WTC11 (cell line): ENCODE measurements around the gene ITPRID2. TPM values are rescaled to one million over a fixed set of nuclear protein-coding genes. Genes with fewer than 3 reads are reported as not detected.

Experiments used
- ATAC-seq: fragments of 200-7000 bp; cut with Tn5 transposase; 2 replicates; pipeline ENCODE4 v1.10.0; 2021; ENCODE audit warnings: mild to moderate bottlenecking, moderate library complexity
- CTCF ChIA-PET: fragments of 300-600 bp; sonication (Branson Sonifier 250); formaldehyde crosslinking; loops from one replicate; lab custom pipeline; 2021; ENCODE audit warnings: antibody characterized with exemption; lab: Charles Lee
- POLR2A ChIA-PET: fragments of 350-600 bp; sonication (Branson Sonifier 250); formaldehyde crosslinking; loops from one replicate; lab custom pipeline; 2021; ENCODE audit warnings: antibody characterized with exemption; lab: Charles Lee
- DNase-seq: peaks from one replicate; pipeline ENCODE4 v3.0.0; 2021; ENCODE audit warnings: low spot score
- H3K27ac Mint-ChIP-seq: 2 replicates; pipeline ENCODE4 v1.8.0; 2021; ENCODE audit warnings: mixed read lengths
- H3K27me3 Mint-ChIP-seq: 2 replicates; pipeline ENCODE4 v1.8.0; 2021; ENCODE audit warnings: low read depth, mild to moderate bottlenecking, moderate library complexity, mixed read lengths
- H3K36me3 Mint-ChIP-seq: 2 replicates; pipeline ENCODE4 v1.8.0; 2021; ENCODE audit warnings: mixed read lengths
- H3K4me1 Mint-ChIP-seq: 2 replicates; pipeline ENCODE4 v1.8.0; 2022; ENCODE audit warnings: mixed read lengths
- H3K4me3 Mint-ChIP-seq: 2 replicates; pipeline ENCODE4 v1.8.0; 2021; ENCODE audit warnings: mild to moderate bottlenecking, moderate library complexity, mixed read lengths
- H3K9me3 Mint-ChIP-seq: 2 replicates; pipeline ENCODE4 v1.8.0; 2021; ENCODE audit warnings: mixed read lengths
- ARID4B ChIP-seq: sonication (generic); formaldehyde crosslinking; IDR thresholded peaks from 2 replicates; pipeline ENCODE4 v1.8.0; 2023; ENCODE audit warnings: missing genetic modification reagents, mild to moderate bottlenecking, borderline replicate concordance
- E2F1 ChIP-seq: sonication (generic); formaldehyde crosslinking; IDR thresholded peaks from 2 replicates; pipeline ENCODE4 v1.8.0; 2022; ENCODE audit warnings: mild to moderate bottlenecking, missing genetic modification reagents
- PRDM15 ChIP-seq: sonication (generic); formaldehyde crosslinking; IDR thresholded peaks from 2 replicates; pipeline ENCODE4 v1.8.0; 2022; ENCODE audit warnings: missing genetic modification reagents
- SMAD4 ChIP-seq: sonication (generic); formaldehyde crosslinking; IDR thresholded peaks from 2 replicates; pipeline ENCODE4 v1.8.0; 2022; ENCODE audit warnings: mild to moderate bottlenecking, missing genetic modification reagents
- TCF7 ChIP-seq: sonication (generic); formaldehyde crosslinking; IDR thresholded peaks from 2 replicates; pipeline ENCODE4 v1.8.0; 2022; ENCODE audit warnings: mild to moderate bottlenecking, low read depth, missing genetic modification reagents, moderate library complexity
- TP53 ChIP-seq: sonication (generic); formaldehyde crosslinking; IDR thresholded peaks from 2 replicates; pipeline ENCODE4 v1.8.1; 2023; ENCODE audit warnings: mild to moderate bottlenecking, missing genetic modification reagents
- USF1 ChIP-seq: sonication (generic); formaldehyde crosslinking; IDR thresholded peaks from 2 replicates; pipeline ENCODE4 v1.8.0; 2022; ENCODE audit warnings: mild to moderate bottlenecking, missing genetic modification reagents
- ZBTB21 ChIP-seq: sonication (generic); formaldehyde crosslinking; IDR thresholded peaks from 2 replicates; pipeline ENCODE4 v1.8.1; 2023; ENCODE audit warnings: mild to moderate bottlenecking, missing genetic modification reagents, borderline replicate concordance
- ZBTB43 ChIP-seq: sonication (generic); formaldehyde crosslinking; IDR thresholded peaks from 2 replicates; pipeline ENCODE4 v1.8.1; 2023; ENCODE audit warnings: mild to moderate bottlenecking, missing genetic modification reagents
- ZNF416 ChIP-seq: fragments of 250-450 bp; sonication (Bioruptor Pico); IDR thresholded peaks from 2 replicates; pipeline ENCODE4 v1.9.0; 2021; ENCODE audit warnings: mild to moderate bottlenecking, inconsistent platforms
- ZNF671 ChIP-seq: fragments of 250-450 bp; sonication (Bioruptor Pico); IDR thresholded peaks from 2 replicates; pipeline ENCODE4 v1.8.0; 2021; ENCODE audit warnings: mild to moderate bottlenecking
- total RNA-seq: library from RNA; stranded (reverse); gene quantifications from 3 replicates; pipeline ENCODE4 v1.2.3, GENCODE V29; 2021
- TF ChIP-seq, protein P1 (sequence below): fragments of 250-450 bp; sonication (Bioruptor Pico); conservative IDR thresholded peaks from 2 replicates; pipeline ENCODE4 v1.9.0; 2021; ENCODE audit warnings: mild to moderate bottlenecking
- TF ChIP-seq, protein P2 (sequence below): fragments of 200-600 bp; IDR thresholded peaks from 2 replicates; pipeline ENCODE4 v1.8.0; 2022; ENCODE audit warnings: antibody characterized with exemption

Gene ITPRID2
- total RNA-seq, 1 experiment from 2014 or later: 19.4 TPM

- Mint-ChIP-seq H3K36me3 (peaks cover 25% of the 10 kb centered on the region), H3K27me3 (no peaks in the 10 kb centered on the region), H3K4me1 (no peaks in the 10 kb centered on the region), H3K9me3 (no peaks in the 10 kb centered on the region), H3K4me3 (no peak overlapping the region), H3K27ac (peak overlapping the region; percentile 24; the same call in 1 of the 2 replicates)
- POLR2A ChIA-PET: no interaction called here
- TF ChIP-seq, protein P1, sequence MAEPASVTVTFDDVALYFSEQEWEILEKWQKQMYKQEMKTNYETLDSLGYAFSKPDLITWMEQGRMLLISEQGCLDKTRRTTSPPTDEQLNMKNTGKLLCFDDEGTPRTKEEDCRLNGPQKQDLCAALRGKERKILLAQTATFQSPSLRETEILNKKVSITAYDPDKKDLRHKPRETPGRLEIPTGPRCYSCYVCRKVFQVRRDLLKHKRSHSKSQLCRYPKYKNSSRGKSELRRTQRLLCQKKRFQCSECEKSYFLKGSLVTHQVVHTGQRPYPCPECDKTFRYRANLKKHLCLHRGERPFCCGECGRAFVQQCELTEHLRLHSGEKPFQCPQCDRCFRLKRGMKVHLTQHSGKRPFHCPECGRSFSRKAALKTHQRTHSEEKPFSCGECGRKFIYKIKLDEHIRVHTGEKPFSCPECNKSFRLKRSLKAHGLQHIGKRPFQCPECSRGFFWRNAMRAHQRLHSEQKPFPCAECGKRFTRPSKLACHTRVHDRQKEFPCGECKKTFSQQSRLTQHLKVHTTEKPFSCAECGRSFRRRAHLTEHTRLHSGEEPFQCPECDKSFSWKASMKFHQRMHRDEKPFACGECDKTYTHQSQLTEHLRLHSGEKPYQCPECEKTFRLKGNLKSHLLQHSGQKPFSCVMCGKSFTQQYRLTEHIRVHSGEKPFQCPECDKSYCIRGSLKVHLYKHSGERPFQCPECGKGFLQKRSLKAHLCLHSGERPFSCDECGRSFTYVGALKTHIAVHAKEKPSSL (CRISPR knock-in tag): no peak
- TF ChIP-seq, protein P2, sequence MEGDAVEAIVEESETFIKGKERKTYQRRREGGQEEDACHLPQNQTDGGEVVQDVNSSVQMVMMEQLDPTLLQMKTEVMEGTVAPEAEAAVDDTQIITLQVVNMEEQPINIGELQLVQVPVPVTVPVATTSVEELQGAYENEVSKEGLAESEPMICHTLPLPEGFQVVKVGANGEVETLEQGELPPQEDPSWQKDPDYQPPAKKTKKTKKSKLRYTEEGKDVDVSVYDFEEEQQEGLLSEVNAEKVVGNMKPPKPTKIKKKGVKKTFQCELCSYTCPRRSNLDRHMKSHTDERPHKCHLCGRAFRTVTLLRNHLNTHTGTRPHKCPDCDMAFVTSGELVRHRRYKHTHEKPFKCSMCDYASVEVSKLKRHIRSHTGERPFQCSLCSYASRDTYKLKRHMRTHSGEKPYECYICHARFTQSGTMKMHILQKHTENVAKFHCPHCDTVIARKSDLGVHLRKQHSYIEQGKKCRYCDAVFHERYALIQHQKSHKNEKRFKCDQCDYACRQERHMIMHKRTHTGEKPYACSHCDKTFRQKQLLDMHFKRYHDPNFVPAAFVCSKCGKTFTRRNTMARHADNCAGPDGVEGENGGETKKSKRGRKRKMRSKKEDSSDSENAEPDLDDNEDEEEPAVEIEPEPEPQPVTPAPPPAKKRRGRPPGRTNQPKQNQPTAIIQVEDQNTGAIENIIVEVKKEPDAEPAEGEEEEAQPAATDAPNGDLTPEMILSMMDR: peak; percentile 30; the same call in 1 of the 2 replicates
- DNase-seq (no peak), ATAC-seq (no peak; the same call in 1 of the 2 replicates)
- CTCF ChIA-PET: interaction anchor here (0.7 to 2.2 kb wide), 7 partner anchors 14 to 189 kb away, joined by 3 to 13 read pairs (median 3); no protein-coding TSS in a partner anchor
Measured at GRCh38 chr2:181904022-181904632, 12.6 kb downstream of the ITPRID2 start.

DNA sequence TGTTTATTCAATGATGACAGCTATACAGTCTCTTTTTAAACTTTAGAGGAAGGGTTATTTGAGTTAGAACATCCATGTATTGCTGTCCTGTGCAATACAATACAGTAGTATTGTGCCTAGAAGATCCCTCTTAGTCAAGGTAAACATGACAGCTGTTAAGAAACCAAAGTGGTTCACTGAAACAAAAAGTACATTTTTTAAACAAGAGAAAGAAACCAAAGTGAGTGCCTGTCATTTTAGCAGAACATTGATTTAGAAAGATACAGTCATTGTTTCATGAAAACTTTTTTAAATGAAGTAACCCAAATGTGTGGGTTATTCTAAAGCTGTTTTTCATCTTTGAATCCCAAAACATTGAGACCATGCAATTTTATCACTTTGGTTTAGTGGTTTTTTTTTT is 15.5 kb downstream of the ITPRID2 start:
- Mint-ChIP-seq H3K36me3 (peaks cover 12% of the 10 kb centered on the region), H3K4me1 (no peaks in the 10 kb centered on the region), H3K4me3 (no peak overlapping the region), H3K27ac (no peak overlapping the region), H3K27me3 (no peaks in the 10 kb centered on the region), H3K9me3 (no peaks in the 10 kb centered on the region)
- TF ChIP-seq USF1 (CRISPR knock-in tag): no peak
- TF ChIP-seq PRDM15 (CRISPR knock-in tag): no peak
- no peak for TF ChIP-seq ZBTB43 (CRISPR knock-in tag)
- no peak for TF ChIP-seq ZBTB21 (CRISPR knock-in tag)
- no peak for TF ChIP-seq TCF7
- no peak for TF ChIP-seq ZNF416
- CTCF ChIA-PET: interaction anchor here (1.2 kb wide), 1 partner anchor 164 kb away, joined by 4 read pairs; no protein-coding TSS in a partner anchor
- ATAC-seq (no peak), DNase-seq (no peak)
- POLR2A ChIA-PET: no interaction called here

- POLR2A ChIA-PET: no interaction called here
- DNase-seq (no peak), ATAC-seq (no peak)
- H3K4me3 Mint-ChIP-seq: no peak overlapping the region
- no peaks in the 10 kb centered on the region for H3K9me3 Mint-ChIP-seq
- H3K27ac Mint-ChIP-seq: no peak overlapping the region
- H3K36me3 Mint-ChIP-seq: peaks cover 9% of the 10 kb centered on the region
- H3K4me1 Mint-ChIP-seq: no peaks in the 10 kb centered on the region
- CTCF ChIA-PET: interaction anchor here (1.2 kb wide), 1 partner anchor 165 kb away, joined by 4 read pairs; no protein-coding TSS in a partner anchor
- no peaks in the 10 kb centered on the region for H3K27me3 Mint-ChIP-seq
- TF ChIP-seq E2F1 (CRISPR knock-in tag): no peak
- no peak for TF ChIP-seq SMAD4
- no peak for TF ChIP-seq TP53 (CRISPR knock-in tag)
- no peak for TF ChIP-seq ARID4B
- TF ChIP-seq ZBTB21 (CRISPR knock-in tag): no peak
- no peak for TF ChIP-seq ZNF671 (CRISPR knock-in tag)
Measured at GRCh38 chr2:181907635-181908034, 16.1 kb downstream of the ITPRID2 start.
